ENCODE measurements around the gene TMTC2.

TMTC2 gene

DNA sequence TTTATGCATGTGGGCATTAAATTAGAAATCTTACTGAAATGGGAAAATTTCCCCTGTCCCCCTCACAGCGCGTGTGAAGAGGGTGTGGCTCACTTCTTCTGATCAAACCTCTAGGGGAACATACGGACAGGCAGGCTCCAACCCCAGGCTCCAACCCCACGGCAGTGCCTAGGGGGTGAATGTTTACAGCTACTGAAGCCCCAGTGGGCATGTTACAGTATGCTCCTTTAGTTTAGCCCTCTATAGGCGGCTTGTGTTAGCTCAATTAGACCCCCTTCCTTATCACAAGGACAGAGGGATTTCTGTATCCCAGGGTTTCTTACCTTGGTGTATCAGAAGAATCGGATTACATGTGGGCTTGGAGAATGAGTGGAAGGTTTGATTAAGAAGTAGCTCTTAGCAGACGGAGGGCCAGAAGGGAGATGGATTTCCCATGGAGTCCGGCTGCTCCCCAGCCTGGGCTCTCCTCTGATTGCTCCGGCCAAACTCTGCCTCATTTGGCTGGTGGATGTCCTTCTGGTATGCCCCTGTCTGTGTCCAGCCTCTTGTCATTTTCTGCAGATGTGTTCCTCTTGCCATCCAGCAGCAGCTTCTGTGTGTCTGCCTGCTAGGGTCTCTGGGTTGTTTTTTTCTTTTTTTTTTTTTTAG is 223.7 kb downstream of the TMTC2 start:
- TF ChIP-seq, protein P1, sequence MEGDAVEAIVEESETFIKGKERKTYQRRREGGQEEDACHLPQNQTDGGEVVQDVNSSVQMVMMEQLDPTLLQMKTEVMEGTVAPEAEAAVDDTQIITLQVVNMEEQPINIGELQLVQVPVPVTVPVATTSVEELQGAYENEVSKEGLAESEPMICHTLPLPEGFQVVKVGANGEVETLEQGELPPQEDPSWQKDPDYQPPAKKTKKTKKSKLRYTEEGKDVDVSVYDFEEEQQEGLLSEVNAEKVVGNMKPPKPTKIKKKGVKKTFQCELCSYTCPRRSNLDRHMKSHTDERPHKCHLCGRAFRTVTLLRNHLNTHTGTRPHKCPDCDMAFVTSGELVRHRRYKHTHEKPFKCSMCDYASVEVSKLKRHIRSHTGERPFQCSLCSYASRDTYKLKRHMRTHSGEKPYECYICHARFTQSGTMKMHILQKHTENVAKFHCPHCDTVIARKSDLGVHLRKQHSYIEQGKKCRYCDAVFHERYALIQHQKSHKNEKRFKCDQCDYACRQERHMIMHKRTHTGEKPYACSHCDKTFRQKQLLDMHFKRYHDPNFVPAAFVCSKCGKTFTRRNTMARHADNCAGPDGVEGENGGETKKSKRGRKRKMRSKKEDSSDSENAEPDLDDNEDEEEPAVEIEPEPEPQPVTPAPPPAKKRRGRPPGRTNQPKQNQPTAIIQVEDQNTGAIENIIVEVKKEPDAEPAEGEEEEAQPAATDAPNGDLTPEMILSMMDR (IDR thresholded peaks at IDR 0.05; ENCODE audit: extremely low read depth, missing control alignments) = no peak
- DNase-seq (ENCODE audit: low spot score) = no peak

DNA sequence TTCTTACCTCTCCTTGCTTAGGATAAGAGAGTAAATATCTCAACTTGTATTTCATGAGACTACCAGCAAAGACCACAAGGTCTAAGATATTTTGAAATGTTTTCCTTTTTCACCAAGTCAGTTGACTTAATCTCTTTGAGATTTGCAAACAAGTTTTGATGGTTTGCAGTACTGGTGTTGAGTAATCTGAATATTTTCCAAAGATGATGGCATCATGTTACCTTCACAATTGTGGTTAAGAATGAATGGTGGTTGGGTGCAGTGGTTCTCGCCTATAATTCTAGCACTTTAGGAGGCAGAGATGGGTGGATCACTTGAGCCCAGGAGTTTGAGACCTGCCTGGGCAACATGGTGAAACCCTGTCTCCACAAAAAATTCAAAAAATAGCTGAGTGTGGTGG is 225.7 kb downstream of the TMTC2 start:
- TF ChIP-seq, protein P1 (IDR thresholded peaks at IDR 0.05; ENCODE audit: extremely low read depth, missing control alignments) = no peak
- no peak for DNase-seq (ENCODE audit: low spot score)

DNA sequence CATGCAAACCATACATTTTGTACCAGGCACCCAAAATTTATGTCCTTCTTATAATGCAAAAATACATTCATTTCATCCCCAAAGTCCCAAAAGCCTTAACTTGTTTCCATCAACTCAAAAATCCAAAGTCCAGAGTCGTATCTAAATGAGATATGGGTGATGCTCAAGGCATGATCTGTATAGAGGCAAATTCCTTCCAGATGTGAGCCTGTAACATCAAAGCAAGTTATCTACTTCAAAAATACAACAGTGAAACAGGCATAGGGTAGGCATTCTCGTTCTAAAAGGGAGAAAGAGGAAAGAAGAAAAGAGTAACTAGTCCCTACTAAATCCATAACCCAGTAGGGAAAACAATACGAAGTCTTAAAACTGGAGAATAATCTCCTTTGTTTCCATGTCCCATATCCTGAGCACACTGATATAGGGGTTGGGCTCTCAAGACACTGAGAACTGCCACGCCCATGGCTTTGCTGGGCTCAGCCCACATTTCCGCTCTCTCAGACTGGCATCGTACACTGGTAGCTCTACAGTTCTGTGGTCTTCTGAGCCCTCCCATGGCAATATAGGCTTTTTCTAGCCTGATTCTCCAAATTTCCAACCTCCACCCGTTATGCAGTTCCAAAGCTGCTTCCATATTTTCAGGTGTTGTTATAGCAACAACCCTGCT is 232.8 kb downstream of the TMTC2 start:
- TF ChIP-seq, protein P1 (IDR thresholded peaks at IDR 0.05; ENCODE audit: extremely low read depth, missing control alignments) = no peak
- no peak for DNase-seq (ENCODE audit: low spot score)

DNA sequence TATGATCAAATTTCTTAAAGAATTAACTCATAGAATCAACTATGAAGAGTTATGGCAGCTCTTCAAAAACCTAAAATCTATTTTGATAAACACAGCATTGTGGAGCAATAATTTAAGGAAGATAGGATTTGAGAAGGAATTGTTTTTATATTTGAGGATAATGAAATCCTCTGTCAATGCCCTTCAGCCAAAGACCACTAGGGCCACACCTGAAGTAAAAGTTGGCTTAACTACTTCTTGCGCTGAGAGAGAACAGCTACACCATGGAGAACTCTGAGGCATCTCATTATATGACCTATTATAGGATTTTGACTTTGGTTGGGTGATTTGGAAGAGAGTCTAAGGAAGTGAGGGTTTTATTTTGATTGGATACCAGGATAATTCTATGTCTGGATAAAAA is 237.2 kb downstream of the TMTC2 start:
- DNase-seq (ENCODE audit: low spot score) = no peak
- TF ChIP-seq, protein P1 (IDR thresholded peaks at IDR 0.05; ENCODE audit: extremely low read depth, missing control alignments) = no peak

DNA sequence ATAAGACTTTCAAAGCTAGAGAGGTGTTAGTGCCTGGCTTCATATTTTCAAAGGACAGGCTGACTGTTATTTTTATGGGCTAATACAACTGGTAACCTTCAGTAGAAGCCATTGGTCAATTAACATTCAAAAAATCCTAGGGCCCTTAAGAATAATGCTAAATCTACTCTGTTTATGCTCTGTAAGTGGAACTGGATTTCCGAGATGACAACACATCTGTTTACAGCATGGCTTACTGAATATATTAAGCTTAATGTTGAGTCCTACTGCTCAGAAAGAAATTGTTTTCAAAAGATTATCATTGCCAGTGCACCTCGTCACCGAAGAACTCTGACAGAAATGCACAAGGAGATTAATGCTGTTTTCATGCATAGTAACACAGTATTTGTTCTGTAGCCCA is 239.9 kb downstream of the TMTC2 start:
- DNase-seq (ENCODE audit: low spot score) = no peak
- TF ChIP-seq, protein P1 (IDR thresholded peaks at IDR 0.05; ENCODE audit: extremely low read depth, missing control alignments) = no peak

DNA sequence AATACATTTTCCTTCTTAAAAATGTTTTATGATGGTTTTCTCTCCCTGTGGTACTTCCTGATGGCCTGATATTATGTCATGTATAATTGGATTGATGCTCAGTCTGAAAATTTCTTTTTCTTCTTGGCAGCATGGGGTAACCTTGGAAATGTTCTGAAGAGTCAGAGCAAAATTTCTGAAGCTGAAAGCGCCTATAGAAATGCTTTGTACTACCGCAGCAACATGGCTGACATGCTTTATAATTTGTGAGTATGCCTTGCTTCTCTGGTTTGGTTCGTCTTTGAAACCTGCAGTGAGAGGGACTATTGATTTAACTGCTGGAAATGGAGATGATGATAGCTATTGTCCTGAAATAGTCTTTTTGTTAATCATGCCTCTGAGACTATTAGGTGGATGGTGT is 243.6 kb downstream of the TMTC2 start:
- no peak for DNase-seq (ENCODE audit: low spot score)
- TF ChIP-seq, protein P1 (IDR thresholded peaks at IDR 0.05; ENCODE audit: extremely low read depth, missing control alignments) = no peak

DNA sequence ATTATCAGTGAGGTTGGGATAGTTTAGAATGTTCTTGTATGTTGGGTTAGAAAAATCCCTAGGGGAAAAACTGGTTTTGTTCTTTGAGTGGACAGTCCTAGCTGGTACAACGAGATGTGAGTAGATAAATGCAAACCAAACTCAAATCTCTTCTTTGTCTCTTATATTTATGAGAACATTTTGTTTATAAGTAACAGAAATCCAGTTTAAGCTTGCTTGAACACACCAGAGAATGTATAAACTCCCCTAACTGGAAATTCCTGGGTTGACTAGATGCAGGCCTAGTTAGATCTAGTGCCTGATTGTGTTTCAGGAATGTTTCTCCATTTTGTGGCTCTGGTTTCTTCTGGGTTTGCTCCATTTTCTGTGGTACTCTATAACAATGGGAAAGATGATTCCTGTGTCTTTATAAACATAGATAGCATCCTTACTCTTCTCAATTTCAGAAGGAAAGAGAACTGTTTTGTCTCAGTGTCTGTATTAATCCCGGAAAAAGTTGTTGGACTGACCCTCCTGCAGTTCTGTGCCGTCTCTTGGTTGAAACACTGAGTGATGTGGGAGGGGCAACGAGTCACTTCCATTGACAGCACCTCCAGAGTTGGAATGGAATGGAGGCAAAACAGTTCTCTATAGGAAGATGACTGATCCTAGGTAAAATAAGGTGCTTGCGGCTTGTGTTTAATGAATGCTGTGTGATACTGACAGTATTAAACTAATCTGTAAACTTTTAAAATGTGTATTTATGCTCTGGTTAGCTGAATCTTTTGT is 244.8 kb downstream of the TMTC2 start:
- DNase-seq (ENCODE audit: low spot score) = no peak
- TF ChIP-seq, protein P1 (IDR thresholded peaks at IDR 0.05; ENCODE audit: extremely low read depth, missing control alignments) = no peak
